Peyer's patch (tissue), 4 donors: ENCODE measurements around the gene FBL.

ENCODE experiments used
- CTCF ChIP-seq, 6 experiments: fragments of 450-650 bp in 4 of 6; fragments of 200-600 bp in 2 of 6; sonication (generic) in 1 of 6; IDR thresholded peaks; one replicate each; pipeline ENCODE4 v1.5.1; 2017 to 2019; ENCODE audit warnings: antibody characterized with exemption in 6 of 6, mild to moderate bottlenecking in 3 of 6, moderate library complexity in 1 of 6
- POLR2A ChIP-seq, 2 donors: fragments of 450-650 bp; IDR thresholded peaks; one replicate each; pipeline ENCODE4 v1.5.1; 2017; ENCODE audit warnings: antibody characterized with exemption in 2 of 2, mild to moderate bottlenecking in 2 of 2, moderate library complexity in 2 of 2

DNA sequence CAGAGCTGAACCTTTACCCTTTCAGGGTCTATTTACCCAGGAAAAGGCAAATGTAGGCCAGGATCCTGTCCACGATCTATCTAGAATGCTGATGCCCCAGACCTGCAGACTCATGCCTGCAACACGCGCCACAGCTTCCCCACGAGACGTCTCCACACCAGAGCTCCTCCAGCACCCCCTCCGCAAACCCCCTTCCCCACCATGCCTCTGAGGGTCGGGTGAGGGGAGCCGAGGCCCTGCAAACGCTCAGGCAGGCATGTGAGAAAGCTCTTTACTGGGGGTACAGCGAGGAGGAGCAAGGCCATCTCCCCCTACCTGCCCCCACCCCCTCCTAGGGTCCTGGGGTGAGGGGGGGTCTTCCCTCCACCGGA lies 21.1 kb downstream of the FBL start:
- TF ChIP-seq POLR2A (IDR thresholded peaks at IDR 0.05), result no peak
- TF ChIP-seq CTCF (IDR thresholded peaks at IDR 0.05), result no peak
